Measurements from ENCODE around the gene ZNF428.
"Not testable (repeated sequence)": the region's sequence is repeated elsewhere in the genome, so short reads cannot be mapped to it uniquely, and the experiment has no call there.

Gene ZNF428

DNA sequence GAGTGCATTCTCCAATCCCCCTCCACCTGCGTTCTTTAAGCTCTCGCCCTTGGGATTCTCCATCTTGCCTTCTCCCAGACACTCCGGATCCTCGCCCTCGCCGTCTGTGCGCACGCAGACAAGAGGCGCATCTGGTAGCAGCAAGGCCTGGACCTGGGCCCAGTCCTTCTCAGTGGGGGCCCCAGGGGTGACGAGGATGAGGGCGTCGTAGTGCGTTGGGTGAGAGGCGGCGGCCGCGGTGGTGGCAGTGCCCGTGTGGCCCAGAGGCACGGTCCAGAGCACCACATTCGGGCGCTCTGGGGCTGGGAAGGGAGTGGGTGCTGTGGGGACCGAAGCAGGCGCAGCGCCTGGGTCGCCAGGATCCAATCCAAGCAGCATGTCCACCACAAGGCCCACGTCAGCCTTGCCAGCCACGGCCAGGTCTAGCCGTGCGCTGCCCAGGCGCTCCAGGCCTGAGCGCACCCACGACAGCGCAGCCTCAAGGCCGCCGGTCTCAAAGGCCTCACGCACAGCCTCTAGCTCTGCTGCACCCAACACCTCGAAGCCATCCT is 26.6 kb downstream of the ZNF428 start:
- no peak for DNase-seq (ENCODE audit: low read depth in 3 of 3)

GRCh38 chr19:43591904-43592772 is 27.3 kb downstream of the ZNF428 start:
- no peak for DNase-seq (ENCODE audit: low read depth in 3 of 3)

DNA sequence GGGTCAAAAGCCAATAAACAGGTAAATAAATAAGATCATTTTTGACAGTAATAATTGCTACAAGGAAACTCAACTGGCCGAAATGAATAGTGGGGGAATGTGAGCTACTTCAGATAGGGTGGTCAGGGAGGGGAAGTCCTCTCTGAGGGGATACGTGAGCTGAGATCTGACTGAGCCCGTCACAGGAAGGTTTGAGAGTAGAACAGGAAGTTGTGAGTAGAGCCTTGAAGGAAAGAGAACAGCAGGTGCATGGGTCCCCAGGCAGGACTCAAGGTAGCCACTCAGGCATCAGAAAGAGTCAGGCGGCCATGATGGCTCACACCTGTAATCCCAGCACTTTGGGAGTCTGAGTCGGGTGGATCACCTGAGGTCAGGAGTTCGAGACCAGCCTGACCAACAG is 29.8 kb downstream of the ZNF428 start:
- DNase-seq (ENCODE audit: low read depth in 3 of 3), result no peak

GRCh38 chr19:43589277-43589676 is 30.2 kb downstream of the ZNF428 start:
- no peak for DNase-seq (ENCODE audit: low read depth in 3 of 3)

DNA sequence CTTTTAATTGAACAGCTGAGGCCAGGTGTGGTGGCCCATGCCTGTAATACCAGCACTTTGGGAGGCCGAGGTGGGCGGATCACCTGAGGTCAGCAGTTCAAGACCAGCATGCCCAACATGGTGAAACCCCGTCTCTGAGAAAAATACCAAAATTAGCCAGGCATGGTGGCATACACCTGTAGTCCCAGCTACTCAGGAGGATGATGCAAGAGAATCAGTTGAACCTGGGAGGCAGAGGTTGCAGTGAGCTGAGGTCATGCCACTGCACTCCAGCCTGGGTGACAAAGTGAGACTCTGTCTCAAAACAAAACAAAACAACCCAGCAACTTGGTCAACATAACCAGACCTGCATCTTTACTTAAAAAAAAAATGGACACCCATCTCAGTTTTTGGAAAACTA is 32.4 kb downstream of the ZNF428 start:
- DNase-seq (ENCODE audit: low read depth in 3 of 3), result not testable (repeated sequence)

GRCh38 chr19:43586346-43586745 is 33.1 kb downstream of the ZNF428 start:
- no peak for DNase-seq (ENCODE audit: low read depth in 3 of 3)

- DNase-seq (ENCODE audit: low read depth in 3 of 3), result no peak
Measured at GRCh38 chr19:43584484-43584883, 34.9 kb downstream of the ZNF428 start.

- DNase-seq (ENCODE audit: low read depth in 3 of 3), result no peak
Measured at GRCh38 chr19:43582495-43582894, 36.9 kb downstream of the ZNF428 start.

DNA sequence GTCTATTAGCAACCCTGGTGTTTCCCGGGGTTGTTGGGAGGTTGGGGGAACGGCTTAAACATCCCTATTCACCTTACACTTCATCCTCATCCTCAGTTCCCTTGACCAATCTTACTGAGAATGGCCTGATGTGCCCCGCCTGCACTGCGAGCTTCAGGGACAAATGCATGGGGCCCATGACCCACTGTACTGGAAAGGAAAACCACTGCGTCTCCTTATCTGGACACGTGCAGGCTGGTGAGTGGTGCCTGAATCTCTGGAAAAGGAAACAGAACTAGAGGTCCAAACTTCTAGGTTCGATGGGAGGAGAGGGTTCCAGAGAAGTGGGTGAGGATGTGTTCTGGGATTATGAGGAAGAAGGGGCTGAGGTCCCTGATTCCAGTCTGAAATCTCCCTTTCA is 38.0 kb downstream of the ZNF428 start:
- no peak for DNase-seq (ENCODE audit: low read depth in 3 of 3)

DNA sequence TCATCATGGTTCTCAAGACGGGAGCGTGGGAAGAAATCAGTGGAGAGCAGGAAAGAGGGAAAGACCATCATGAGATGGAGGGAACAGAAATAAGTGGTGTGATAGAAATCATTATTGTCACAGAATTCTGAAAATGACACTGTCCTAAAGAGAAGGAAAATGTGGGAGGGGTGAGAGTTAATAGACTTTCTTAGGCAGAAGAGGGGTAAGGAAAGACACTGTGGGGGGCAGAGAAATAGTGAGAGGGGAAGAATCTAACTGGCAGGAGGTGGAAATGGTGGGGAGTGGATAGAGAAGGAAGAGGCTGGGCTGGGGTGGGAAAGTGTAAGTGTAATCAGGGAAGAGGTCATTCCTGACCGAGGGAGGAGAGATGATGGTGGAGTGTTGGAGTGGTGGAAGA is 40.6 kb downstream of the ZNF428 start:
- DNase-seq (ENCODE audit: low read depth in 3 of 3), result no peak

DNA sequence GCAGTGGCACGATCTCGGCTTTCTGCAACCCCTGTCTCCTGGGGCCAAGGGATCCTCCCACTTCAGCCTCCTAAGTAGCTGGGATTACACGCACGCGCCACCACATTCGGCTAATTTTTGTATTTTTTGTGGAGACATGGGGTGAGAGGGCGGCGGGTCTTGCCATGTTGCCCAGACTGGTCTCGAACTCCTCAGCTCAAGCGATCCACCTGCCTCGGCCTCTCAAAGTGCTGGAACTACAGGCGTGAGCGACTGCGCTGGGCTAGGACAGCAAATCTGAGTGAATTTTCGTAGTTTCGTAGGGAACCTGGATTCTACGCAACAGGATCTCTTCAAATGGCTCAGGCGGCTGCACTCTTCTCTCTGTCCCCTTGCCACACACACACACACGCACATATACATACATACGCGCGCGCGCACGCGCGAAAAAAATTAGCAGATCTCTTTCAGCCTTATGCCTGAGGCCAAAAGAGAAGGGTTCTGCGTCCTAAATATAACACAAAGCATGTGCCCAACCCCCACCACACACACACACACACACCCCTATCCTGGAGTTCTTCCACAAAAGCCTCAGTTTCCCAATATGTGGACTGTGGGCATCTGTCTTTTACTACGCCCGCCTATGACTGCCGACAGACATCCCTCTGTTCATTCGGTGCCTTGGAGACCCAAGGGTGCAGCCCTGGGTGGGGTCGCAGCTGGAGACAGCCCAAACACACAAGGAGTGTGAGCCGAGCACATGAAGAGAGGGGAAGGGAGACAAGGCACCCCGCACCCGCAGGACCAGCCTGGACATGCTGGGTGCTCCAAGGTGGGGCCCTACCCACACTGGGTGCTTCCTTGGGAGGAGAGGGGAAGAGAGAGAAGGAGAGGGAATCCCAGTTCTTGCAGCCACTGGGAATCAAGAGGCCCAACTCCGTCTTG is 43.2 kb downstream of the ZNF428 start:
- no peak for DNase-seq (ENCODE audit: low read depth in 3 of 3)

- DNase-seq (ENCODE audit: low read depth in 3 of 3), result peak; percentile 92 to 97 (median 95)
Measured at GRCh38 chr19:43575156-43575950, 44.1 kb downstream of the ZNF428 start, which contains the start of the genes PINLYP and XRCC1. TSS of gene PINLYP (plus strand) at chr19:43575801. CDS start at chr19:43577192, 1,391 bp downstream. TSS of gene XRCC1 (minus strand) at chr19:43575527. CDS start at chr19:43575458, 69 bp downstream.

DNA sequence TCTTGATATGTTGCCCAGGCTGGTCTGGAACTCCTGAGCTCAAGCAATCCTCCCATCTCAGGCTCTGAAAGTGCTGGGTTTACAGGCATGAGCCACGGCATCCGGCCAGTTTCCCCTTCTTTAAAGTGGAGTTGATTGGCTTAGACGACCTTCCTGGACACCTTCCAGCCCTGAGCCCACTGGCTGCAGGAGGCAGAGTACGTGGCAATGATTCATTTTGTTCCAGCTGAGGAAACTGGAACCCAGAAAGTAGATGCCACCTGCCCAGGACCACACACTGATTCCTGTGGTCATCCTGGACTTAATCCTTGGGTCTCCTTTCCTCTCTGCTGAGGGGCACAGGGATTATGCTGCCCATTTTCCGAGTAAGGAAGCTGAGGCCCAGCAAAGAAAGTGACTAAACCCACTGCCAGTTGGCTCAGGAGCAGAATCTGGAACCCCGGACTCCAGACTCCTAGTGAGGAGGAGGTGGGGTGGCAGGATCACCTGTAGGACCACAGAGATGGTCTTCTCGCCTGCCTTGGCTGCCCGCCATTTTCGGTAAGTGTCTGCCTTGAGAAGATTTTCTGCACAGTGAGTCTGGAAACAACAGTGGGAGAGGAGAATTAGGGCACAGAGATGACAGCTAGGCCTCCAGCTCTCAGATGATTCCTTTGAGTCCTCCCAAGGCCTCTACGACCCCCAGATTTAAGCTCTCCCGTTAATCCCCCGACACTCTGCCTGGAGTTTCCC is 44.8 kb downstream of the ZNF428 start:
- DNase-seq (ENCODE audit: low read depth in 3 of 3), result no peak

DNA sequence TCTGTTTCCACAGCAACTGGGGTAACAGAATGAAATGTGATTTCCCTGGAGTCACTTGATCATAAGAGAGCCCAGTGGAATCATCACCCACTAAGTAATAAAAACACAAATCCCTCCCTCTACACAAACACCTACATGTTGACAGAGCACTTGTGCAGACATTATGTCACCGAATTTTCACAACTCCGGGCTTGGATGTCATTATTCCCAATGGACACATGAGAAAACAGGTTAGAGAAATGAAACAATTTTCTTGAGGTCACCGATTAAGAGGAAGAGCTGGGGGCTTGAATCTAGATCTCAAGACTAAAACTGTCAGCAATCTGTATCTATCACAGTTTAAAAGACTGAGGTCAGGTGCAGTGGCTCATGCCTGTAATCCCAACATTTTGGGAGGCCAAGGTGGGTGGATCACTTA is 47.2 kb downstream of the ZNF428 start:
- no peak for DNase-seq (ENCODE audit: low read depth in 3 of 3)

DNA sequence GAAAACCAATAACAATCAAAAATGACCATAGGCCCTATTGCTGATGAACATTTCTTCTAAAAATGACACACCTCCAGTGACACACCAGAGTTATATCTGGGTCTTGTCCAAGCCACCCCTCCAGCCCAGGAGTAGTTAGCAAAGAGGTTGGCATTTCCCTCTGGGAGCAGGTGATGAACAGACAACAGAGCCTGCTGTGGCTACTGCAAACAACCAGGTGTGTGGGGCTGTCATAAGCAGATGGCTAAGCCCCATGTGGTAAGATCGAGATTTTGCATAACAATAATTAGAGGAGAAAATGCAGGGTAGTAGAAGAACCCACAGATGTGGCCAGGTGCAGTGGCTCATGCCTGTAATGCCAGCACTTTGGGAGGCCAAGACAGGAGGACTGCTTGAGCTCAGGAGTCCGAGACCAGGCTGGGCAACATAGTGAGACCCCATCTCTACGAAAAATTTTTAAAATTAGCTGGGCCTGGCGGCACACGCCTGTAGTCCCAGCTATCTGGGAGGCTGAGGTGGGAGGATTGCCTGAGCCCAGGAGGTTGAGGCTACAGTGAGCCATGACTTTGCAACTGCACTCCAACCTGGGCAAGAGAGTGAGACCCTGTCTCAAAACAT is 49.1 kb downstream of the ZNF428 start:
- DNase-seq (ENCODE audit: low read depth in 3 of 3), result no peak

DNA sequence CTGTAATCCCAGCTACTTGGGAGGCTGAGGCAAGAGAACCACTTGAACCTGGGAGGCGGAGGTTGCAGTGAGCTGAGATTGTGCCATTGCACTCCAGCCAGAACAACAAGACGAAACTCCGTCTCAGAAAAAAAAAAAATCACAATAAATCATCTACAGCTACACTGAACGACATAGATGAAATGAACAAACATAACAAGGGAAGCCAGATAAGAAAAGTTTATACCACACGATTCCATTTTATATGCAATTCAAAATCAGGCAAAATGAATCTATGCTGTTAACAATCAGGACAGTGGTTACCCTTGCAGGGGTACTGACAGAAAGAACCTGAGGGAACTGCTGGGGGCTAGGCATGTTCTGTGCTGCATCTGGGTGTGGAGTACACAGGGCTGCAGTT is 49.8 kb downstream of the ZNF428 start:
- no peak for DNase-seq (ENCODE audit: low read depth in 3 of 3)

DNA sequence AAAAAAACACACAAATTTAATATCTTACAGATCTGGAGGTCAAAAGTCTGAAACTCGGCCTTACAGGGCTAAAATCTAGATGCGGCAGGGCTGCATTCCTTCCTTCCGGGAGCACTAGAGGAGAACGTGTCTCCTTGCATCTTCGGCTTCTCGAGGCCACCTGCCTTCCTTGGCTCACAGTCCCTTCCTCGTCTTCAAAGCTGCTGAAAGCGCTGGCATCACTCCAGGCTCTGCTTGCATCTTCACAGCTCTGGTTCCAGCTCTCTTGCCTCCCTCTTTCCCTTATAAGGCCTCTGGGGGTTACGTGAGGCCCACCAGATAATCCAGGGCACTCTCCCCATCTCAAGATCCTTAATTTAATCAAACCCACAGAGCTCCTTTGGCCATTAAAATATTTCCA is 54.6 kb downstream of the ZNF428 start:
- DNase-seq (ENCODE audit: low read depth in 3 of 3), result no peak

GRCh38 chr19:43563816-43564457 is 55.5 kb downstream of the ZNF428 start:
- no peak for DNase-seq (ENCODE audit: low read depth in 3 of 3)

DNA sequence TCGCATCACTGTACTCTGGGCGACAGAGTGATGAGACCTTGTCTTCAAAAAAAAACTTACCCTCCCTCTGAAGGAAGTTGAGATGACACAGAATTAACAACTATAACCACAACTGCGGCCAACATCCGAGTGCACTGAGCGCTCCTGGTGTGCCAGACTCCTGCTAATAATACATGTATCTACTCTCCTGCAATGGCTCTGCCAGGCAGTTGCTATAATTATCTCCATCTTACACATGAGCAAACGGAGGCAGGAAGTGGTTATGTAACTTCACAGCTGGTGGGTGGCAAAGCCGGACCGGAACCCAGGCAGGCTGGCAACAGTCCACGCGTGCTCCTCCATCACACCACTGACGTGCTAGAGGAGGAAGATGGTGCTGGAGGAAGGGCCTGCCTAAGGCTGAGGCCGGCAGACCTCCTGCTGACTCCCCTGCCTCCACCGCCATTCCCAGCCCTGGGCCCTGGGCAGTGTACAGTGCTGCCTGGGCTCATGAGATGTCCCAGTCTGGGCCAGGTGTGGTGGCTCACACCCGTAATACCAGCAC is 56.7 kb downstream of the ZNF428 start:
- peak; percentile 31 to 48 (median 45) for DNase-seq (ENCODE audit: low read depth in 3 of 3)
